ENCODE results near the gene CRABP1.

Gene CRABP1

GRCh38 chr15:78311292-78311691 is 28.9 kb upstream of the CRABP1 start:
- TF ChIP-seq CTCF (IDR thresholded peaks at IDR 0.05; ENCODE audit: low read depth, low read length): no peak
- H3K4me3 ChIP-seq (replicated peaks in 1 of 2; ENCODE audit: low read depth in 2 of 2, low read length in 2 of 2): no peak overlapping the region
- DNase-seq (ENCODE audit: low read depth in 2 of 2): no peak

DNA sequence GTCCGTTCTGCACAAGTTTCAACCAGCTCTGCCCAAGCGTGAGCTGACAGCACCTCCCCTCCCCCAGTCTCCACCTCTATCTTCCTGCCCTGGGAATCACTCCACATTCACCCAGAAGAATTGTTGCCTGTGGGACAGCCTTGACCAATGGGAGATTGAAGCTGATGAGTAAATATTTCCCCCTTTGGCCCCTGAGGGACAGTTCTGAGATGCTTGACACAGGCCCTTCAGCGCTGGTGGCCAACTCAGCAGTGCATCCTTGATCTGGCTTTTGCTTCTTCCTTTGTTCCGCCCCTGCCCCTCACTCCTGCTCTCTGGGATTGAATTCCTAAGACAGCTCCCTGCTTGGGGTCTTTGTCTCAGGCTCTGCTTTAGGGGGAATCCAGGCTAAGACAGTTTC is 27.6 kb upstream of the CRABP1 start:
- no peak for TF ChIP-seq CTCF (IDR thresholded peaks at IDR 0.05; ENCODE audit: low read depth, low read length)
- DNase-seq (ENCODE audit: low read depth in 2 of 2): no peak
- no peak overlapping the region for H3K4me3 ChIP-seq (replicated peaks in 1 of 2; ENCODE audit: low read depth in 2 of 2, low read length in 2 of 2)

- no peak overlapping the region for H3K4me3 ChIP-seq (replicated peaks in 1 of 2; ENCODE audit: low read depth in 2 of 2, low read length in 2 of 2)
- DNase-seq (ENCODE audit: low read depth in 2 of 2): no peak
- TF ChIP-seq CTCF (IDR thresholded peaks at IDR 0.05; ENCODE audit: low read depth, low read length): no peak
These were observed 27.2 kb upstream of the CRABP1 start for GRCh38 chr15:78312957-78313356.

GRCh38 chr15:78313383-78313782 is 26.8 kb upstream of the CRABP1 start:
- TF ChIP-seq CTCF (IDR thresholded peaks at IDR 0.05; ENCODE audit: low read depth, low read length): no peak
- no peak overlapping the region for H3K4me3 ChIP-seq (replicated peaks in 1 of 2; ENCODE audit: low read depth in 2 of 2, low read length in 2 of 2)
- no peak for DNase-seq (ENCODE audit: low read depth in 2 of 2)

DNA sequence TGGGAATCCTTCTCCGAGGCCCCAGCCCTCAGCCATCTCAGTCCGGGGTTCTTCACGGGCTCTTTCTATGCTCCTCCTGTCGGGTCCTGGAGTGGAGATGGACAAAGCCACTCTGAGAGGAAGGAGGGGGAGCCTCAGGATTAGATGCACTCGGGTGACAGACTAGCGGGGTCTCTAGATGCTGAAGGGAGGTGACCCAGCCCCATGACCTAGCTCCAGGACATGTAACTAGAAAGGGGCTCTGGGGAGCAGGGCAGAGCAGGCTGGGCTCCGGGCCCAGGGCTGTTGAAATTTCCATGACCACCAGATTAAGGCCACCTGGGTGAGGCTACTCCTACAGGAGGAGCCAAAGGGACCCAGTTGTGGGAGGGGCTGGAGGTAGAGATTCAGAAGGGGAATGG is 26.0 kb upstream of the CRABP1 start:
- no peak for TF ChIP-seq CTCF (IDR thresholded peaks at IDR 0.05; ENCODE audit: low read depth, low read length)
- H3K4me3 ChIP-seq (replicated peaks in 1 of 2; ENCODE audit: low read depth in 2 of 2, low read length in 2 of 2): no peak overlapping the region
- no peak for DNase-seq (ENCODE audit: low read depth in 2 of 2)

DNA sequence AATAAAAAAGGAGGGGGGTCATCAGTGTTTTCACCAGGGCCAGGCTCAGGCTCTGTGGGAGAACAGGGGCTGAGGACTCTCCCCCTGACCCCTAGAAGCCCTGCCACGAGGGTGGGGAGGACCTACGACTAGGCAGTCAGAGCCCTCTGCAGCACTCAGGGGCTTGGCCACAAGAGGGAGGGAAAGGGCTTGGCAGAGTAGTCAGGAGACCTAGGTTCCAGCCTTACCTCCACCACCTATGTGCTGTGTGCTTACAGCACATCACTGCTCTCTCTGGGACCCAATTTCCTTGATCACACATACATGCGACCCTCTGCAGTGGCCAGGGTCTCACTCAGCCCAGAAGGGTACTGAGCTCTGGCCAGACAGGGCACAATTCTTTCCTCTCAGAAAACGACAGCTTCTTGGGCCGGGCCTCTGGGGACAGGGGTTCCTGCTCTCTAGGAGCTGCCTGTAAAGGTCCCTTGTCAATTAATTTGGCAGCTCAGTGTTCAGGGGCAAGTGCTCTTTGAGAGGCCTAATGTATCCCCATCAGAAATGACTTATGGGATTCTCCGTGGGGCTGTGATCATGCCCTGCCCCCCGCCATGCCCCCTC is 24.4 kb upstream of the CRABP1 start:
- H3K4me3 ChIP-seq (replicated peaks in 1 of 2; ENCODE audit: low read depth in 2 of 2, low read length in 2 of 2): no peak overlapping the region
- peak; percentile 29 for TF ChIP-seq CTCF (IDR thresholded peaks at IDR 0.05; ENCODE audit: low read depth, low read length)
- DNase-seq (ENCODE audit: low read depth in 2 of 2): peak in 1 of 2 donors; percentile 6

Data from cardiac fibroblast (primary cell).